Thoracic aorta (tissue), 2 donors: ENCODE data around the gene IVD. TPM values are rescaled to one million over a fixed set of nuclear protein-coding genes. Genes with fewer than 3 reads are reported as not detected.

Experiments used
- ATAC-seq: fragments of 150-250 bp; one replicate; pipeline ENCODE4 v1.8.0; 2017; ENCODE audit warnings: low read depth; ENCODE audit not compliant: insufficient number of reproducible peaks, low FRiP score
- DNase-seq: peaks from one replicate; pipeline ENCODE4 v3.0.0-alpha.2; 2020; ENCODE audit warnings: low spot score
- H3K27ac ChIP-seq, 2 donors: fragments of 200-600 bp; sonication (generic); 1 replicate in 1 of 2; 2 replicates in 1 of 2; pipeline ENCODE4 v1.5.1; 2016; ENCODE audit warnings: mild to moderate bottlenecking in 2 of 2, moderate library complexity in 2 of 2
- H3K27me3 ChIP-seq: fragments of 200-600 bp; sonication (generic); replicated peaks from 2 replicates; pipeline ENCODE4 v1.6.0; 2016; ENCODE audit warnings: mild to moderate bottlenecking; ENCODE audit not compliant: insufficient read depth
- H3K36me3 ChIP-seq: fragments of 200-600 bp; sonication (generic); one replicate; pipeline ENCODE4 v1.5.1; 2016
- H3K4me1 ChIP-seq, 2 donors: fragments of 200-600 bp; sonication (generic); 1 replicate in 1 of 2; 2 replicates in 1 of 2; pipeline versions ENCODE4 v1.5.1 to v1.6.0; 2016; ENCODE audit warnings: low read depth in 2 of 2, mild to moderate bottlenecking in 1 of 2; ENCODE audit not compliant: control insufficient read depth in 1 of 2
- H3K4me3 ChIP-seq: fragments of 200-600 bp; sonication (generic); 2 replicates; pipeline ENCODE4 v1.5.1; 2016; ENCODE audit warnings: mild to moderate bottlenecking
- H3K9me3 ChIP-seq: fragments of 200-600 bp; sonication (generic); 2 replicates; pipeline ENCODE4 v1.5.1; 2016
- CTCF ChIP-seq: fragments of 200-600 bp; sonication (generic); IDR thresholded peaks from one replicate; pipeline ENCODE4 v1.5.1; 2019; ENCODE audit warnings: antibody characterized with exemption
- total RNA-seq, 2 donors: library from RNA; depleted of rRNA; stranded (reverse); fragments of >200 nt; gene quantifications; one replicate each; pipeline versions ENCODE4 v1.1.0 to v1.2.3, GENCODE V29; 2016

IVD gene
- total RNA-seq, 2 donors from 2014 or later: 43.6 to 61.8 TPM

DNA sequence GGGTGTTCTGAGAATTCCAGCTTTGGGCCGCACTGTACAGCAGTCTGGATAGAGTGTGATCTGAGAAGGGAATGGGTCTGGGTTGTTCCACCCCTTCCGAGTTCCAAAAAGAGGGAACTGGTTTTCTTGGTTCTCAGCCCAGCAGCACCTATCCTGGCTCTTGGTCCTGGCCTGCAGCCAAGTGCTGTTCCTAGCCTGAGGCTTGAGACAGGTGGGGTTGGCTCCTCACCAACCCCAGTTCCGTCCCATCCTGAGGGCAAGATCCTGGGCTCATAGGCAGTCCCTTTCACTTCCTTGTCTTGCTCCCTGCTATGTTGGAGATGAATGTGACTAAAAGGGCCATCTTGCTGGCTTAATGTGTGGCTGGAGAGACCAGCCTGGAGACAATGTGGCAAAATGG lies 15.2 kb downstream of the IVD start:
- Histone ChIP-seq H3K4me3 (no peak overlapping the region), H3K27ac (no peak overlapping the region), H3K4me1 (peaks cover 5 to 16% of the 10 kb centered on the region in 2 donors), H3K27me3 (no peaks in the 10 kb centered on the region), H3K9me3 (no peaks in the 10 kb centered on the region), H3K36me3 (peaks cover 3% of the 10 kb centered on the region)
- ATAC-seq (no peak), DNase-seq (no peak)
- TF ChIP-seq CTCF: no peak

DNA sequence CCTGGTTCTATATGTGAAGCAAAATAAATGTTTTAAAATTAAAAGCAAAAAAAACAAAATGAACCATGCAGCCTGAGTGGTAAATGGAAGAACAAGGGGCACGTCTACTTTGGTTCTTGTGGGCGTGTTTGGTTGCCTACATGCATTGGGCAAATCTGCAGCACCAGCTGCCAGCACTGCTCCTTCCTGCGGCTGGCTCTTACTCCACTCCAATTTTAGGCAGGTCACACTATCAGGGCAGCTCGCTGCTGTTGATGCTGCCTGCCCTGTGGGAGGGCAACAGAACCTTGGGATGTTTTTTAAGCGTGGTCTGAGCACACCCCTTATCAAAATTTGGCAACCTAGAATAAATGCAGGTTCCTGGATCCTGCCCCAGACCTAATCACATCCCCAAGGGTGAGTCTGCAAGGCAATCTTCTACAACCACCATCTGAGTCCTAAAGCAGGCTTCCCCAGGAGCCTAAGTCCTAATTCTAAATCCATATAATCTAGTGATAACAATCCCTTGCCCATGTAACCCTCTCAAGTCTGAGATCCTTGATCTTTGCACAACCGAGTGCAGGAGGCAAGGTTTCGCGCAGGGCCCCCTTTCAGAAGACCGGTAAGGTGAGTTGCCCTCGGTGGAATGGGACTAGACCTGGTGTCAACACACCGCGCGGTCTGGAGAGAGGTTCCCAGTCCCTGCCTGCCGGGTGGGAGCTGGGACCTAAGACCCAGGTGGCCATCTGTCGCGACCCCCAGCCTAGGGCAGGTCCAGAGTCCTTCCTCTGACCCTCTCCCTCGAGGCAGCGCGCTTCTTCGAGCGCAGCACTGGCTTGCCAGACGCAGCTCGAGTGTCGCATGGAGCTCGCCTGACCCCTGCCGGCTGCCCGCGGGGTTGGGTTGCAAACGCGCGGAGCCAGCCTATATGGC lies 15.9 kb downstream of the IVD start:
- DNase-seq: no peak
- ATAC-seq: peak; percentile 54
- Histone ChIP-seq H3K4me3 (peak overlapping the region; percentile 37), H3K27me3 (no peaks in the 10 kb centered on the region), H3K27ac (no peak overlapping the region), H3K9me3 (no peaks in the 10 kb centered on the region), H3K4me1 (peaks cover 5 to 16% of the 10 kb centered on the region in 2 donors), H3K36me3 (peaks cover 3% of the 10 kb centered on the region)
- TF ChIP-seq CTCF: peak; percentile 95

- ATAC-seq: no peak
- Histone ChIP-seq H3K36me3 (no peaks in the 10 kb centered on the region), H3K27ac (no peak overlapping the region), H3K4me1 (peaks cover 5 to 16% of the 10 kb centered on the region in 2 donors), H3K4me3 (no peak overlapping the region), H3K27me3 (no peaks in the 10 kb centered on the region), H3K9me3 (no peaks in the 10 kb centered on the region)
- DNase-seq: no peak
- no peak for TF ChIP-seq CTCF
Measured at GRCh38 chr15:40424483-40425115, 19.0 kb downstream of the IVD start.

DNA sequence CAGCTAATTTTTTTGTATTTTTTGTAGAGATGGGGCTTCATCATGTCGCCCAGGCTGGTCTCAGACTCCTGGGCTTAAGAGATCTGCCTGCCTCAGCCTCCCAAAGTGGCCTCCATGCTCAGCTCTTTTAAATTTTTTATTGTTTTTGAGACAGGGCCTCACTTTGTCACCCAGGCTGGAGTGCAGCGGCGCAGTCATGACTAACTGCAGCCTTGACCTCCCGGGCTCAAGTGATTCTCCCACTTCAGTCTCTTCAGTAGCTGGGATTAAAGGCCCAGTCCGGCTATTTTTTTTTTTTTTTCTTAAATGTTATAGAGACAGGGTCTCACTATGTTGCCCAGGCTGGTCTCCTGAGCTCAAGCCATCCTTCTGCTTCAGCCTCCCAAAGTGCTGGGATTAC lies 20.1 kb downstream of the IVD start:
- H3K27ac ChIP-seq: no peak overlapping the region
- DNase-seq (no peak), ATAC-seq (no peak)
- no peaks in the 10 kb centered on the region for H3K36me3 ChIP-seq
- H3K27me3 ChIP-seq: no peaks in the 10 kb centered on the region
- H3K4me3 ChIP-seq: no peak overlapping the region
- TF ChIP-seq CTCF: no peak
- H3K4me1 ChIP-seq: peaks cover 5 to 15% of the 10 kb centered on the region in 2 donors
- no peaks in the 10 kb centered on the region for H3K9me3 ChIP-seq

DNA sequence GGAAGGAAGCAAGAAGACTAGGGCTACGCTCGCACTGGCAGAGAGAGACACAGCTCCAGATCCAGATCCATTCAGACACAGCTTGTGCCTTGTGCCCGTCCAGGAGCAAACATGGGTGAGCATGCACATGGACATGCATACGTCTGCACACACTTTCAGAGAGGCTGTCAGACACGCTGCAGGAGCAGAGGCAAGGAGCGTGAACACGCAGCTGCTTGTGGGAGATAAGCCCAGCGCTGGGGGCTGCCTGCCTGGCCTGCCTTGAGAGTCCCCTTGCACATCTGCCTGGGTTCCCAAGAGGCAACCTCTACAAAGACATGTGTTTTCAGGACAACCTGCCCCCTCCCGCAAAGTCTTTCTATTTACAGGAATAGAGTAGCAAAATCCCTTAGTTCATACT lies 21.6 kb downstream of the IVD start:
- no peak for DNase-seq
- no peaks in the 10 kb centered on the region for H3K4me1 ChIP-seq
- no peaks in the 10 kb centered on the region for H3K27me3 ChIP-seq
- no peak for TF ChIP-seq CTCF
- H3K4me3 ChIP-seq: no peak overlapping the region
- no peaks in the 10 kb centered on the region for H3K36me3 ChIP-seq
- H3K9me3 ChIP-seq: no peaks in the 10 kb centered on the region
- ATAC-seq: no peak
- no peak overlapping the region for H3K27ac ChIP-seq
